Effector memory CD8-positive, alpha-beta T cell (primary cell): ENCODE results near the gene LDLRAD1.
"Not testable (repeated sequence)": the region's sequence is repeated elsewhere in the genome, so short reads cannot be mapped to it uniquely, and the experiment has no call there.

ENCODE experiments used
- ATAC-seq: fragments of 150-1000 bp; cut with Tn5 transposase; replicated peaks from 2 replicates; pipeline ENCODE4 v1.10.0; 2021; ENCODE audit warnings: mild to moderate bottlenecking, moderate library complexity
- DNase-seq, 3 experiments: peaks; one replicate each; pipeline ENCODE4 v3.0.0; 2021
- H3K27ac Mint-ChIP-seq, 2 donors: one replicate each; pipeline ENCODE4 v1.8.0; 2022; ENCODE audit warnings: mild to moderate bottlenecking in 2 of 2, mixed read lengths in 2 of 2, moderate library complexity in 2 of 2
- H3K27me3 Mint-ChIP-seq, 2 donors: one replicate each; pipeline ENCODE4 v1.8.0; 2022; ENCODE audit warnings: mixed read lengths in 2 of 2
- H3K36me3 Mint-ChIP-seq: one replicate; pipeline ENCODE4 v1.8.0; 2022; ENCODE audit warnings: mild to moderate bottlenecking, moderate library complexity, mixed read lengths; ENCODE audit not compliant: insufficient read depth
- H3K4me1 Mint-ChIP-seq, 2 donors: one replicate each; pipeline ENCODE4 v1.8.0; 2022; ENCODE audit warnings: low read depth in 2 of 2, mixed read lengths in 2 of 2
- H3K4me3 Mint-ChIP-seq, 2 donors: one replicate each; pipeline ENCODE4 v1.8.0; 2022; ENCODE audit warnings: mild to moderate bottlenecking in 2 of 2, mixed read lengths in 2 of 2, moderate library complexity in 2 of 2
- H3K9me3 Mint-ChIP-seq, 2 donors: one replicate each; pipeline ENCODE4 v1.8.0; 2022; ENCODE audit warnings: mixed read lengths in 2 of 2

LDLRAD1 gene

GRCh38 chr1:53995683-53996082 lies 22.3 kb downstream of the LDLRAD1 start:
- ATAC-seq, result no peak
- peaks cover 2% of the 10 kb centered on the region for H3K36me3 Mint-ChIP-seq
- H3K4me3 Mint-ChIP-seq, result no peak overlapping the region
- no peak overlapping the region for H3K27ac Mint-ChIP-seq
- no peaks in the 10 kb centered on the region for H3K9me3 Mint-ChIP-seq
- H3K4me1 Mint-ChIP-seq, result no peaks in the 10 kb centered on the region
- no peak for DNase-seq
- H3K27me3 Mint-ChIP-seq, result no peaks in the 10 kb centered on the region

- H3K27ac Mint-ChIP-seq, H3K4me3 Mint-ChIP-seq, H3K9me3 Mint-ChIP-seq, H3K27me3 Mint-ChIP-seq, DNase-seq, H3K4me1 Mint-ChIP-seq, ATAC-seq, H3K36me3 Mint-ChIP-seq: not testable (repeated sequence)
Measured at GRCh38 chr1:53994516-53994915, 23.5 kb downstream of the LDLRAD1 start.

GRCh38 chr1:53992085-53992874 lies 25.7 kb downstream of the LDLRAD1 start:
- no peaks in the 10 kb centered on the region for H3K4me1 Mint-ChIP-seq
- no peak overlapping the region for H3K27ac Mint-ChIP-seq
- DNase-seq (no peak), ATAC-seq (no peak)
- no peaks in the 10 kb centered on the region for H3K9me3 Mint-ChIP-seq
- H3K27me3 Mint-ChIP-seq, result no peaks in the 10 kb centered on the region
- peaks cover 2% of the 10 kb centered on the region for H3K36me3 Mint-ChIP-seq
- no peak overlapping the region for H3K4me3 Mint-ChIP-seq

GRCh38 chr1:53987880-53988279 lies 30.1 kb downstream of the LDLRAD1 start:
- H3K36me3 Mint-ChIP-seq, result no peaks in the 10 kb centered on the region
- H3K9me3 Mint-ChIP-seq, result no peaks in the 10 kb centered on the region
- DNase-seq (no peak), ATAC-seq (no peak)
- no peak overlapping the region for H3K4me3 Mint-ChIP-seq
- H3K4me1 Mint-ChIP-seq, result no peaks in the 10 kb centered on the region
- H3K27ac Mint-ChIP-seq, result no peak overlapping the region
- no peaks in the 10 kb centered on the region for H3K27me3 Mint-ChIP-seq

GRCh38 chr1:53986458-53986857 lies 31.5 kb downstream of the LDLRAD1 start:
- H3K4me3 Mint-ChIP-seq, result no peak overlapping the region

GRCh38 chr1:53984726-53985125 lies 33.3 kb downstream of the LDLRAD1 start:
- Mint-ChIP-seq H3K9me3 (no peaks in the 10 kb centered on the region), H3K4me1 (no peaks in the 10 kb centered on the region), H3K4me3 (no peak overlapping the region), H3K27ac (no peak overlapping the region), H3K27me3 (peaks cover 13 to 23% of the 10 kb centered on the region in 2 donors), H3K36me3 (no peaks in the 10 kb centered on the region)
- ATAC-seq, result no peak
- DNase-seq, result no peak

More at GRCh38 chr1:53986458-53986857, 31.5 kb downstream of the LDLRAD1 start:
- ATAC-seq (no peak), DNase-seq (no peak)
- peaks cover 7 to 14% of the 10 kb centered on the region in 2 donors for H3K27me3 Mint-ChIP-seq
- no peak overlapping the region for H3K27ac Mint-ChIP-seq
- no peaks in the 10 kb centered on the region for H3K9me3 Mint-ChIP-seq
- H3K36me3 Mint-ChIP-seq, result no peaks in the 10 kb centered on the region
- no peaks in the 10 kb centered on the region for H3K4me1 Mint-ChIP-seq

GRCh38 chr1:53982763-53983104 lies 35.3 kb downstream of the LDLRAD1 start:
- H3K4me1 Mint-ChIP-seq, result no peaks in the 10 kb centered on the region
- H3K9me3 Mint-ChIP-seq, result no peaks in the 10 kb centered on the region
- H3K27me3 Mint-ChIP-seq, result peaks cover 15 to 39% of the 10 kb centered on the region in 2 donors
- no peaks in the 10 kb centered on the region for H3K36me3 Mint-ChIP-seq
- no peak overlapping the region for H3K4me3 Mint-ChIP-seq
- ATAC-seq (no peak), DNase-seq (no peak)
- no peak overlapping the region for H3K27ac Mint-ChIP-seq

GRCh38 chr1:53982034-53982762 lies 35.8 kb downstream of the LDLRAD1 start:
- Mint-ChIP-seq H3K9me3 (no peaks in the 10 kb centered on the region), H3K4me3 (no peak overlapping the region), H3K27me3 (peaks cover 15 to 39% of the 10 kb centered on the region in 2 donors), H3K4me1 (no peaks in the 10 kb centered on the region), H3K36me3 (no peaks in the 10 kb centered on the region), H3K27ac (no peak overlapping the region)
- ATAC-seq (no peak), DNase-seq (no peak)

- peaks cover 15 to 39% of the 10 kb centered on the region in 2 donors for H3K27me3 Mint-ChIP-seq
- no peak overlapping the region for H3K4me3 Mint-ChIP-seq
- no peak for ATAC-seq
- H3K4me1 Mint-ChIP-seq, result no peaks in the 10 kb centered on the region
- no peak for DNase-seq
- no peak overlapping the region for H3K27ac Mint-ChIP-seq
- H3K36me3 Mint-ChIP-seq, result no peaks in the 10 kb centered on the region
- no peaks in the 10 kb centered on the region for H3K9me3 Mint-ChIP-seq
Measured at GRCh38 chr1:53981220-53981619, 36.8 kb downstream of the LDLRAD1 start.

GRCh38 chr1:53979712-53980450 lies 38.1 kb downstream of the LDLRAD1 start:
- Mint-ChIP-seq H3K27ac (no peak overlapping the region), H3K4me3 (no peak overlapping the region), H3K9me3 (no peaks in the 10 kb centered on the region), H3K27me3 (peaks cover 15 to 39% of the 10 kb centered on the region in 2 donors), H3K4me1 (no peaks in the 10 kb centered on the region), H3K36me3 (no peaks in the 10 kb centered on the region)
- no peak for DNase-seq
- ATAC-seq, result no peak

- Mint-ChIP-seq H3K4me1 (no peaks in the 10 kb centered on the region), H3K27me3 (peaks cover 5 to 21% of the 10 kb centered on the region in 2 donors), H3K27ac (no peak overlapping the region), H3K9me3 (no peaks in the 10 kb centered on the region), H3K4me3 (no peak overlapping the region), H3K36me3 (no peaks in the 10 kb centered on the region)
- DNase-seq, result no peak
- ATAC-seq, result no peak
Measured at GRCh38 chr1:53975861-53976260, 42.1 kb downstream of the LDLRAD1 start.

- Mint-ChIP-seq H3K27me3 (no peaks in the 10 kb centered on the region), H3K27ac (no peak overlapping the region)
Measured at GRCh38 chr1:53971718-53972117, 46.3 kb downstream of the LDLRAD1 start.

GRCh38 chr1:53969323-53969722 lies 48.7 kb downstream of the LDLRAD1 start:
- ATAC-seq, H3K27me3 Mint-ChIP-seq, H3K27ac Mint-ChIP-seq, H3K4me1 Mint-ChIP-seq, H3K9me3 Mint-ChIP-seq, DNase-seq, H3K4me3 Mint-ChIP-seq: not testable (repeated sequence)
- H3K36me3 Mint-ChIP-seq, result peaks cover 19% of the 10 kb centered on the region

More at GRCh38 chr1:53971718-53972117, 46.3 kb downstream of the LDLRAD1 start:
- DNase-seq, result no peak
- H3K9me3 Mint-ChIP-seq, result no peaks in the 10 kb centered on the region
- peaks cover 13% of the 10 kb centered on the region for H3K36me3 Mint-ChIP-seq
- no peak overlapping the region for H3K4me3 Mint-ChIP-seq
- no peaks in the 10 kb centered on the region for H3K4me1 Mint-ChIP-seq
- ATAC-seq, result no peak
